ENCODE results near the gene HIF1AN.
"Not testable (repeated sequence)": the region's sequence is repeated elsewhere in the genome, so short reads cannot be mapped to it uniquely, and the experiment has no call there.

The HIF1AN gene

GRCh38 chr10:100567249-100567648 is 31.5 kb downstream of the HIF1AN start:
- DNase-seq (ENCODE audit: low read depth in 3 of 3), result no peak

GRCh38 chr10:100567826-100568225 is 32.1 kb downstream of the HIF1AN start:
- no peak for DNase-seq (ENCODE audit: low read depth in 3 of 3)

DNA sequence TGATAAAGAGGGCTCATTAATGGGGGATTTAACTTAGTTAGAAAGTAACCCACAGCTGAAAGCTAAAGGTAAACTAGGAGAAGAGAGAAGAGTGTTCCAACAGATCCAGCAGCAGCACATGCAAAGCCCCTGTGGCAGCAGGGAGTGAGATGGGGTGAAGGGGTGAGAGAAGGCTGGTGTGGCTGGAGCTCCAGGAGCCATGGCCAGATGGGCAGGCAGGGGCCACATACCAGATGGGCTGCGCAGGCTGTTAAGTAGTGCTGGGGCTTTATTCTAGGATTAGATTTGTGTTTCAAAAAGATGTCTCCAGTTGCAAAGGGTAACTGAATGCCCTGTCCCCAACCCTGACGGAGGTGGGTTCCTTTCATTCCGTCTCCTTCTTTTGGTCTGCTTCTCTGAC is 33.2 kb downstream of the HIF1AN start:
- no peak for DNase-seq (ENCODE audit: low read depth in 3 of 3)

DNA sequence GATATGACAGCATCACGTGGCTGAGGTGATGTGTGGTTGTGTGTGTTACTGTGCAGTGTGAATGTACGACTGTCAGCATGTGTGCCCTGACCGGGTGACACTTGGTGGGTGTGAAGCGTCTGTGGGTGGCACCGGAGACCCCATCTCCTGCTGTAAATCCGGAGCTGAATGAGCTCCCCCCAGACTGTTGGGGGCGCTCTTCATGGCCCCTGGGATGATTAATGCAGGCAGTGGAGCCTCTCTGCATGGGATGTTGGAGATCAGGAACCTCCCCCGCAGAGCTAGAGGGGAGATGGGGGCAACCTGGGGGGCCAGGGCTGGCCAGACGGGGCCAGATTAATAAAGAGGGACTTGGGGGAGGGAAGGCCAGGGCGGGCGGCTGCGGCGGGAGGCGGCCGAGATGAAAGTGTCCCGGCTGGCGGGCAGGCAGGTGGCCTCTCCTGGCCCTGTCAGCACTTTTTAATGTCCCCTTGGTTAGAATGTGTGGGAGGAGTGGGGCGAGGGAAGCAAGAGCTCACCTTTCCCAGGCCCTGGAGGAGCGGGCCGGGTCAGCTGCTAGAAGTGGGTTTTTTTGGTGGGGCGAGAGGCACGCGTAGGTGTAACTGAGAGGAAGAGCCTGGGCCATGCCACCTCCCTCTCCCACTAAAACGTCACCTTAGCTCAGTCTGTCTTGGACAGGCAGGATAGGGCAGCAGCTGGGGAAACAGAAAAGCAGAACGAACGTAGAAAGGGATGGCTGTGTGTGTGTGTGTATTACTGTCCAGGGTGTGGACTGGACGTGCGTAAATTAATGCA is 34.1 kb downstream of the HIF1AN start:
- no peak for DNase-seq (ENCODE audit: low read depth in 3 of 3)

DNA sequence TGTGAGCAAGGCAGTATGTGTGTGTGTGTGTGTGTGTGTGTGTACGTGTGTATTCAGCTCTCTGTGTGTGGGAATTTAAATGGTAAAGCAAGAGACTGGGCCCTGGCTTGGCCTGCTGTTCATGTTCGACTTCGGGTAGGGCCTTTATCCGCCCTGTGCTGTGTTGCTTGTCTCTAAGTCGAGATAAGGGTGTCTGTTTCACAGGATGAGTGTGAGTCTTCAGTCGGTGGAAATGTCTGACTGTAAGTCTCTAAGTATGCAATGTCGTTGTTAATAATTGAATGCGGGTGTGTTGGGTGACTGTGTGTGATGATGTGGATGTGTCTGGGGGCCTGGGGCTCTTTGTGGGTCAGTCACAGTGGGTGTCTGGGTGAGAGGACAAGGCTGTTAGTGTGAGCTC is 34.8 kb downstream of the HIF1AN start:
- DNase-seq (ENCODE audit: low read depth in 3 of 3), result no peak

GRCh38 chr10:100571084-100571856 is 35.5 kb downstream of the HIF1AN start:
- DNase-seq (ENCODE audit: low read depth in 3 of 3), result no peak

GRCh38 chr10:100575146-100575545 is 39.4 kb downstream of the HIF1AN start:
- DNase-seq (ENCODE audit: low read depth in 3 of 3), result not testable (repeated sequence)

DNA sequence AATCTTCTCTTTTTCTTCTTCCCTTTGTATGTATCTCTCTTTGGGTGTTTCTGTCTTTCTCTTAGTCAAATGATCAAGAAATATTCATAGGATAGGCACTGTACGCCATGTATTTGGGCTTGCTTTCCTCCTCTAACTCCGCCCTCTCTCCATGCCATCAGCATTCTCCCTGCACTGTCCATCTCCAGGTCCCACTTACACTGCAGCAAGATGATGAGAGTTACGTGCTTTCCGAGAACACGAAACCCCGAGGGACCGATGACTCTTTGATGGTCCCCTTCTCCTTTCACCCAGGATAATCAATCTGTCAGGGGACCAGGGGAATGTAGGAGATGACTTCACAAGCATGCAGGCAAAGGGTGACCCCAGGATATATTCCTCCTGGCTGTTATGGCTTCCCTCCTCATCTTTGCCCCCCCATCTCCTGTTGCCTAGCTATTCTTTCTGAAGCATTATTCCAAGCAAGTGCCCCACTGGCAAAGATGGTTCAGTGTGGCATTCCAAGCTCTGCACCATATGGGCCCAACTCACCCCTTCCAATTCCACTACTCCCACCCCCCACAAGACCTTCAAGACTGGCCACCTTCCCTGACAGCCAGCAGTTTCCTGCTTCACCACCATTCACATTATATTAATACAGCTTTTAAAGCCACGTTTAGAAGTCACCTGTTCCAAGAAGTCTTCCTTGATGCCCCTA is 40.0 kb downstream of the HIF1AN start:
- no peak for DNase-seq (ENCODE audit: low read depth in 3 of 3)

- DNase-seq (ENCODE audit: low read depth in 3 of 3), result no peak
Measured at GRCh38 chr10:100576282-100576635, 40.5 kb downstream of the HIF1AN start.

GRCh38 chr10:100579261-100580090 is 43.7 kb downstream of the HIF1AN start:
- DNase-seq (ENCODE audit: low read depth in 3 of 3), result no peak

DNA sequence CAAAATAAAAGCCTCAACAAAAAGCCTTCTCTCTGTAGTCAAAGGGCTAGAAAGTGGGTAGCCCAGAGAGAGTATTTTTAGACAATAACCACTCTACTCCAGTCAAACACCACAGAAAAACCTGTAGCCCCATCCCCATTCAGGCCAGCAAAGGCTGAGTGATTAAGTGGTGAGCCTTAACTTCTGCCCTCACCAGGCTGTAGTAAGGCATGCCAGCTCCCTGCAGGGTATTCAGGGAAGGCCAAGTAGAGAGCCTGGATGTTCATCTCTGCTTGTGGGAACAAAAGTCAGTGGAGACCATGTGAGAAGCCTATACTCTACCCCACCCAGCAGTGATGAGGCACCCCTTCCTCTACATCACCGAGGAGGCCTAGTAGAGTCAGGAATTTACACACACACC is 51.2 kb downstream of the HIF1AN start:
- DNase-seq (ENCODE audit: low read depth in 3 of 3), result no peak

GRCh38 chr10:100598166-100598565 is 62.4 kb downstream of the HIF1AN start:
- DNase-seq (ENCODE audit: low read depth in 3 of 3), result no peak

- DNase-seq (ENCODE audit: low read depth in 3 of 3), result no peak
Measured at GRCh38 chr10:100600218-100600617, 64.5 kb downstream of the HIF1AN start.

DNA sequence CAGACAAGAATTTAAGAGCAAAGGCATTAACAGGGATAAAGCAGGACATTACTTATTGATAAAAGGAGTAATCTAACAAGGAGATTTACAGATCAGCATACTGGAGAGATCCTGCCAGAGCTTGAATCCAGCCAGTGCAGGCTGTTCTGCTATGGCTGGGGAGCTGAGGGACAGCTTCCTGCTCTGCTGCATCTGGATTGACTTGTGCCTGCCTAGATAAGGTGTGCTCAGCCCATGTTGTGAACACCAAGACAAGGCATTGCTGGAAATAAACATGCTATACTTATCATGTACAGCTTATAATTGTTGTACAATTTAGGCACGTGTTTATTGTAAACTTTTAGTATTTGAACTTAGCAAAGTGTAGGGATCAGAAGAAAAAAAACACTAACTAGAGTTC is 71.7 kb downstream of the HIF1AN start:
- no peak for DNase-seq (ENCODE audit: low read depth in 3 of 3)
